ENCODE results near the gene WDR70.

GRCh38 chr5:37519304-37519703 lies 140.2 kb downstream of the WDR70 start:
- TF ChIP-seq CTCF (IDR thresholded peaks at IDR 0.05) (no peak), POLR2A (IDR thresholded peaks at IDR 0.05) (no peak)
